Regular cardiac myocyte (primary cell): ENCODE data around the gene SCP2. TPM values are rescaled to one million over a fixed set of nuclear protein-coding genes. Genes with fewer than 3 reads are reported as not detected.

Experiments used
- total RNA-seq: library from RNA; depleted of rRNA; stranded (reverse); fragments of >200 nt; gene quantifications from 2 replicates; pipeline ENCODE4 v1.2.3, GENCODE V29; 2014

Gene SCP2
- total RNA-seq: 201 and 226 TPM in 2 replicates

GRCh38 chr1:52927212-52928014 lies at the start of gene SCP2:
Gene SCP2, plus strand, starts transcription at chr1:52927276. Its CDS starts 121 bp downstream, at chr1:52927397.

GRCh38 chr1:53061859-53062707 lies 135.0 kb downstream of the SCP2 start, which contains the start of gene PODN:
Gene PODN, plus strand, starts transcription at chr1:53062213. Its CDS starts 7,643 bp downstream, at chr1:53069856.

Other genes with a start within 250 kb of the SCP2 start
- 11.8 and 18.0 TPM in 2 replicates for gene COA7, start 228.9 kb upstream of the SCP2 start, total RNA-seq
- 36.8 and 51.6 TPM in 2 replicates for gene ZYG11B, start 200.8 kb upstream of the SCP2 start, total RNA-seq
- 0.28 and 2.3 TPM in 2 replicates for gene ZYG11A, start 84.5 kb upstream of the SCP2 start, total RNA-seq
- gene ECHDC2, start 5.5 kb upstream of the SCP2 start, total RNA-seq: 18.6 and 26.5 TPM in 2 replicates
- gene PODN, start 134.9 kb downstream of the SCP2 start, total RNA-seq: 5.6 and 22.3 TPM in 2 replicates
- 0.58 and 1.1 TPM in 2 replicates for gene SLC1A7, start 215.4 kb downstream of the SCP2 start, total RNA-seq